ENCODE measurements around the gene ZFPM1. TPM values are rescaled to one million over a fixed set of nuclear protein-coding genes. Genes with fewer than 3 reads are reported as not detected.

Gene ZFPM1
- total RNA-seq, 1 experiment from 2014 or later: 14.6 TPM

DNA sequence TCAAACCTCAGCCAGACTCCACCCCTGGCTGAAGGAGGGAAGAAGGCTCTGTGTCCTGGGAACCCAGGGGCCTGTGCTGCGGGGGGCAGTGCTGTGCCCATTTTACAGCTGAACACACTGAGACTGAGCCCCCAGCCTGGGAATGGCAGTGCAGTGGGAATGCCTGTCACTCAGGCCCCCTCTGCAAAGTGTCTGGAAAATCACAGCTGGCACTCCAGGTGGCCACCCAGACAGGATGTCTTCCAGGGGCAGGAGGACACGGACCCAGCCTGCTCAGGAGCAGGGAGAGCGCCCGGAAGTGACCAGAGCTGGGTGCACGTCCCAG, 37.7 kb upstream of the ZFPM1 start:
- ChIA-PET RAD21 (ENCODE audit: low non-redundant PET in 1 of 2, low total read pairs in 2 of 2, uncharacterized antibody in 2 of 2, unreplicated experiment in 2 of 2) (no interaction called here), CTCF (no interaction called here), POLR2A (no interaction called here)
- H3K27me3 ChIP-seq (ENCODE audit: insufficient read depth, low read length): no peaks in the 10 kb centered on the region
- no peak overlapping the region for H3K4me2 ChIP-seq (ENCODE audit: low read length)
- no peak overlapping the region for H3K27ac ChIP-seq (ENCODE audit: low read depth, low read length)
- no peaks in the 10 kb centered on the region for H3K4me1 ChIP-seq (ENCODE audit: control insufficient read depth in 1 of 2, insufficient read depth in 2 of 2, low read length in 2 of 2)
- no peaks in the 10 kb centered on the region for H3K79me2 ChIP-seq (ENCODE audit: insufficient read depth, low read length)
- H3K9me3 ChIP-seq (ENCODE audit: control insufficient read depth in 1 of 2, insufficient read depth in 1 of 2, low read depth in 1 of 2, low read length in 2 of 2): no peaks in the 10 kb centered on the region
- intact Hi-C loops (cut with micrococcal nuclease): no loop called here
- ATAC-seq: no peak
- no peak overlapping the region for H3K4me3 ChIP-seq (replicated peaks in 1 of 2; ENCODE audit: low read depth in 1 of 2, low read length in 2 of 2)
- no peaks in the 10 kb centered on the region for H3K36me3 ChIP-seq (ENCODE audit: control insufficient read depth in 1 of 2, insufficient read depth in 2 of 2, low read length in 2 of 2)
- H2AFZ ChIP-seq (ENCODE audit: low read depth, low read length, poor library complexity, severe bottlenecking): no peak overlapping the region
- TF ChIP-seq JUND (IDR thresholded peaks at IDR 0.05): no peak
- no peak for TF ChIP-seq CBX3 (IDR thresholded peaks at IDR 0.05; ENCODE audit: low read depth)
- no peak for TF ChIP-seq SIN3A (IDR thresholded peaks at IDR 0.05; ENCODE audit: low read depth)
- TF ChIP-seq, protein P1, sequence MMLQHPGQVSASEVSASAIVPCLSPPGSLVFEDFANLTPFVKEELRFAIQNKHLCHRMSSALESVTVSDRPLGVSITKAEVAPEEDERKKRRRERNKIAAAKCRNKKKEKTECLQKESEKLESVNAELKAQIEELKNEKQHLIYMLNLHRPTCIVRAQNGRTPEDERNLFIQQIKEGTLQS (IDR thresholded peaks at IDR 0.05): no peak
- no peak for TF ChIP-seq FOSL1 (IDR thresholded peaks at IDR 0.05; ENCODE audit: low read depth)
- TF ChIP-seq SP1 (IDR thresholded peaks at IDR 0.05; ENCODE audit: low read depth): no peak
- TF ChIP-seq, protein P2, sequence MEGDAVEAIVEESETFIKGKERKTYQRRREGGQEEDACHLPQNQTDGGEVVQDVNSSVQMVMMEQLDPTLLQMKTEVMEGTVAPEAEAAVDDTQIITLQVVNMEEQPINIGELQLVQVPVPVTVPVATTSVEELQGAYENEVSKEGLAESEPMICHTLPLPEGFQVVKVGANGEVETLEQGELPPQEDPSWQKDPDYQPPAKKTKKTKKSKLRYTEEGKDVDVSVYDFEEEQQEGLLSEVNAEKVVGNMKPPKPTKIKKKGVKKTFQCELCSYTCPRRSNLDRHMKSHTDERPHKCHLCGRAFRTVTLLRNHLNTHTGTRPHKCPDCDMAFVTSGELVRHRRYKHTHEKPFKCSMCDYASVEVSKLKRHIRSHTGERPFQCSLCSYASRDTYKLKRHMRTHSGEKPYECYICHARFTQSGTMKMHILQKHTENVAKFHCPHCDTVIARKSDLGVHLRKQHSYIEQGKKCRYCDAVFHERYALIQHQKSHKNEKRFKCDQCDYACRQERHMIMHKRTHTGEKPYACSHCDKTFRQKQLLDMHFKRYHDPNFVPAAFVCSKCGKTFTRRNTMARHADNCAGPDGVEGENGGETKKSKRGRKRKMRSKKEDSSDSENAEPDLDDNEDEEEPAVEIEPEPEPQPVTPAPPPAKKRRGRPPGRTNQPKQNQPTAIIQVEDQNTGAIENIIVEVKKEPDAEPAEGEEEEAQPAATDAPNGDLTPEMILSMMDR (IDR thresholded peaks at IDR 0.05 in 2 of 3, conservative IDR thresholded peaks at IDR 0.05 in 1 of 3; ENCODE audit: borderline replicate concordance in 1 of 3, insufficient read depth in 1 of 3, low read depth in 2 of 3, low read length in 2 of 3): no peak
- no peak for TF ChIP-seq EZH2 (IDR thresholded peaks at IDR 0.05)
- TF ChIP-seq POLR2A (IDR thresholded peaks at IDR 0.05; ENCODE audit: borderline replicate concordance, extremely low read depth, insufficient read depth, insufficient read length): no peak
- no peak for TF ChIP-seq ZFX (IDR thresholded peaks at IDR 0.05)
- no peak for TF ChIP-seq SRF (IDR thresholded peaks at IDR 0.05; ENCODE audit: low read depth)
- TF ChIP-seq, protein P3, sequence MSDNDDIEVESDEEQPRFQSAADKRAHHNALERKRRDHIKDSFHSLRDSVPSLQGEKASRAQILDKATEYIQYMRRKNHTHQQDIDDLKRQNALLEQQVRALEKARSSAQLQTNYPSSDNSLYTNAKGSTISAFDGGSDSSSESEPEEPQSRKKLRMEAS (IDR thresholded peaks at IDR 0.05): no peak
- TF ChIP-seq YY1 (IDR thresholded peaks at IDR 0.05; ENCODE audit: extremely low read depth, insufficient replicate concordance, low read depth, low read length): no peak
- no peak for TF ChIP-seq TCF7L2 (IDR thresholded peaks at IDR 0.05; ENCODE audit: borderline replicate concordance, extremely low read depth, insufficient read depth, insufficient read length)
- TF ChIP-seq, protein P4, sequence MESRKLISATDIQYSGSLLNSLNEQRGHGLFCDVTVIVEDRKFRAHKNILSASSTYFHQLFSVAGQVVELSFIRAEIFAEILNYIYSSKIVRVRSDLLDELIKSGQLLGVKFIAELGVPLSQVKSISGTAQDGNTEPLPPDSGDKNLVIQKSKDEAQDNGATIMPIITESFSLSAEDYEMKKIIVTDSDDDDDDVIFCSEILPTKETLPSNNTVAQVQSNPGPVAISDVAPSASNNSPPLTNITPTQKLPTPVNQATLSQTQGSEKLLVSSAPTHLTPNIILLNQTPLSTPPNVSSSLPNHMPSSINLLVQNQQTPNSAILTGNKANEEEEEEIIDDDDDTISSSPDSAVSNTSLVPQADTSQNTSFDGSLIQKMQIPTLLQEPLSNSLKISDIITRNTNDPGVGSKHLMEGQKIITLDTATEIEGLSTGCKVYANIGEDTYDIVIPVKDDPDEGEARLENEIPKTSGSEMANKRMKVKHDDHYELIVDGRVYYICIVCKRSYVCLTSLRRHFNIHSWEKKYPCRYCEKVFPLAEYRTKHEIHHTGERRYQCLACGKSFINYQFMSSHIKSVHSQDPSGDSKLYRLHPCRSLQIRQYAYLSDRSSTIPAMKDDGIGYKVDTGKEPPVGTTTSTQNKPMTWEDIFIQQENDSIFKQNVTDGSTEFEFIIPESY (IDR thresholded peaks at IDR 0.05; ENCODE audit: extremely low read depth, insufficient replicate concordance, low read length): no peak
- no peak for TF ChIP-seq CEBPB (IDR thresholded peaks at IDR 0.05; ENCODE audit: low read depth)
- no peak for TF ChIP-seq POLR2AphosphoS5 (IDR thresholded peaks at IDR 0.05; ENCODE audit: low read depth, low read length)
- TF ChIP-seq EGR1 (IDR thresholded peaks at IDR 0.05; ENCODE audit: low read depth): no peak
- TF ChIP-seq EZH2phosphoT487 (IDR thresholded peaks at IDR 0.05; ENCODE audit: borderline replicate concordance): no peak
- no peak overlapping the region for H3K9ac ChIP-seq (ENCODE audit: low read length)
- H4K20me1 ChIP-seq (ENCODE audit: insufficient read depth): no peaks in the 10 kb centered on the region
- no peak for DNase-seq (ENCODE audit: low read depth, low spot score)
- H3K9me2 ChIP-seq (ENCODE audit: insufficient read depth): no peaks in the 10 kb centered on the region
- BruUV-seq (replicated peaks): no TSS peak

All from HCT116 (cell line).